ENCODE results near the gene RNF17. TPM values are rescaled to one million over a fixed set of nuclear protein-coding genes. Genes with fewer than 3 reads are reported as not detected.

Gene RNF17
- total and polyA plus RNA-seq, 2 donors (not counting 3 experiments of a cell fraction or from before 2014, with no cell fraction given) = 0.30 TPM; not detected in 1

GRCh38 chr13:24777171-24777570 lies 13.2 kb downstream of the RNF17 start:
- no peaks in the 10 kb centered on the region for H3K9me1 ChIP-seq (replicated peaks; ENCODE audit: control insufficient read depth, extremely low read depth, insufficient read depth, low read length)
- H3K9me3 ChIP-seq (replicated peaks; ENCODE audit: control insufficient read depth, insufficient read depth, low read length) = no peaks in the 10 kb centered on the region
- no peaks in the 10 kb centered on the region for H4K20me1 ChIP-seq (replicated peaks; ENCODE audit: control insufficient read depth, extremely low read depth, insufficient read depth, low read length)
- intact Hi-C loops (cut with micrococcal nuclease) = no loop called here
- FAIRE-seq = no peak
- ChIA-PET POLR2A (no interaction called here), CTCF (interaction anchor here (1.6 kb wide), 1 partner anchor 43 kb away, joined by 3 read pairs; no protein-coding TSS in a partner anchor)
- no peaks in the 10 kb centered on the region for H3K36me3 ChIP-seq (ENCODE audit: control insufficient read depth in 2 of 2, extremely low read depth in 1 of 2, insufficient read depth in 2 of 2, low read length in 2 of 2)
- no peaks in the 10 kb centered on the region for H3K27me3 ChIP-seq (ENCODE audit: control insufficient read depth in 2 of 2, insufficient read depth in 2 of 2, low read length in 2 of 2)
- dilution Hi-C loops (cut with MboI; ENCODE audit: extremely low pct_ligation_motif_present, low sequenced_read_pairs) = no loop called here
- H3K9ac ChIP-seq (replicated peaks; ENCODE audit: extremely low read depth, insufficient read depth, low read length) = no peak overlapping the region
- H3K79me2 ChIP-seq (ENCODE audit: control insufficient read depth, insufficient read depth, low read length) = no peaks in the 10 kb centered on the region
- no peak overlapping the region for H2AFZ ChIP-seq (ENCODE audit: low read depth, low read length)
- H3K27ac ChIP-seq (ENCODE audit: insufficient read depth, low read depth, low read length) = no peak overlapping the region
- DNase-seq (ENCODE audit: low read depth, low spot score) = no peak
- H3K4me3 ChIP-seq (replicated peaks in 1 of 3; ENCODE audit: insufficient read depth in 1 of 3, low read depth in 1 of 3, low read length in 3 of 3) = no peak overlapping the region
- H3K4me1 ChIP-seq (ENCODE audit: control insufficient read depth, extremely low read depth, insufficient read depth, low read length) = no peaks in the 10 kb centered on the region
- BruUV-seq (replicated peaks) = no TSS peak
- no peak overlapping the region for H3K4me2 ChIP-seq (ENCODE audit: insufficient read depth, low read length)
- TF ChIP-seq CTCF (IDR thresholded peaks at IDR 0.05; ENCODE audit: extremely low read depth in 1 of 2, insufficient read depth in 1 of 2, low read depth in 1 of 2, low read length in 2 of 2) = no peak
- no peak for TF ChIP-seq JUN (IDR thresholded peaks at IDR 0.05; ENCODE audit: borderline replicate concordance, insufficient read depth, insufficient read length, low read depth)
- TF ChIP-seq MYC (IDR thresholded peaks at IDR 0.05; ENCODE audit: low read depth, low read length) = no peak
- no peak for TF ChIP-seq POLR2A (IDR thresholded peaks at IDR 0.05; ENCODE audit: low read depth, low read length)
- TF ChIP-seq POLR2AphosphoS5 (IDR thresholded peaks at IDR 0.05; ENCODE audit: insufficient read depth, low read depth, low read length) = no peak
- no peak for TF ChIP-seq FOS (IDR thresholded peaks at IDR 0.05; ENCODE audit: borderline replicate concordance, insufficient read depth, low read length)
- no peak for TF ChIP-seq GATA2 (IDR thresholded peaks at IDR 0.05; ENCODE audit: insufficient read depth, insufficient read length, low read depth, low read length)

All from endothelial cell of umbilical vein (primary cell).